HepG2 (cell line): ENCODE data around the gene NR1H3. TPM values are rescaled to one million over a fixed set of nuclear protein-coding genes. Genes with fewer than 3 reads are reported as not detected.

Experiments used
- ATAC-seq: fragments of 200-7000 bp; cut with Tn5 transposase; 3 replicates; pipeline ENCODE4 v1.9.1; 2020; ENCODE audit warnings: mild to moderate bottlenecking, moderate library complexity
- BruUV-seq: library from RNA; stranded (reverse); fragments of 400-500 nt; replicated peaks from 2 replicates; lab custom pipeline; 2021; lab: Mats Ljungman, UMichigan
- CTCF ChIA-PET: fragments of 300-600 bp; formaldehyde crosslinking; extraction: SDS; loops from one replicate; lab custom pipeline; 2021; ENCODE audit warnings: low total read pairs, inconsistent platforms, low intra/inter-chr PET ratio; lab: Yijun Ruan, JAX
- POLR2A ChIA-PET: fragments of 350-600 bp; sonication (Branson Sonifier 250); formaldehyde crosslinking; loops from one replicate; lab custom pipeline; 2020; ENCODE audit warnings: antibody characterized with exemption, inconsistent platforms; lab: Yijun Ruan, JAX
- DNase-seq: peaks from one replicate; pipeline ENCODE4 v3.0.0-alpha.2; 2015; ENCODE audit warnings: low spot score
- FAIRE-seq: peaks from 3 replicates; lab custom pipeline; 2011; peaks lifted over from hg19 to GRCh38; lab: Jason Lieb, UNC
- H2AFZ ChIP-seq: one replicate; pipeline ENCODE4 v1.6.1; 2011; ENCODE audit warnings: low read length, inconsistent platforms
- H3K27ac ChIP-seq: fragments of 300-600 bp; 3 replicates; pipeline ENCODE4 v1.8.0; 2011; ENCODE audit warnings: mixed run types, mild to moderate bottlenecking, mixed read lengths, low read length, inconsistent platforms; ENCODE audit not compliant: insufficient read depth; ENCODE audit errors: extremely low read length
- H3K27me3 ChIP-seq, 2 experiments: fragments of 200-600 bp in 1 of 2; 2 replicates in 1 of 2; 3 replicates in 1 of 2; pipeline versions ENCODE4 v1.6.0 to v1.8.0; 2011; ENCODE audit warnings: low read length in 2 of 2, mild to moderate bottlenecking in 2 of 2, moderate library complexity in 2 of 2, inconsistent platforms in 1 of 2; ENCODE audit not compliant: insufficient read depth in 2 of 2, control insufficient read depth in 1 of 2
- H3K36me3 ChIP-seq, 2 experiments: fragments of 200-600 bp in 1 of 2; replicated peaks in 1 of 2; 2 replicates in 1 of 2; 3 replicates in 1 of 2; pipeline versions ENCODE4 v1.5.1 to v1.8.0; 2011; ENCODE audit warnings: low read length in 2 of 2, inconsistent platforms in 1 of 2; ENCODE audit not compliant: insufficient read depth in 2 of 2, control insufficient read depth in 1 of 2
- H3K4me1 ChIP-seq: 2 replicates; pipeline ENCODE4 v1.5.1; 2012; ENCODE audit warnings: low read length, inconsistent platforms; ENCODE audit not compliant: insufficient read depth
- H3K4me2 ChIP-seq: 2 replicates; pipeline ENCODE4 v1.6.0; 2011; ENCODE audit warnings: low read depth, low read length, inconsistent platforms
- H3K4me3 ChIP-seq, 3 experiments: fragments of 200-600 bp in 1 of 3; sonication (generic), shearing (Covaris generic) in 1 of 3; replicated peaks in 1 of 3; 2 replicates each; pipeline ENCODE4 v1.5.1; 2011 to 2016; ENCODE audit warnings: low read length in 3 of 3, inconsistent platforms in 2 of 3, low read depth in 2 of 3, mild to moderate bottlenecking in 2 of 3, control low read depth in 1 of 3, mixed read lengths in 1 of 3; ENCODE audit not compliant: insufficient read depth in 1 of 3
- H3K79me2 ChIP-seq: one replicate; pipeline ENCODE4 v1.6.1; 2011; ENCODE audit warnings: low read length, inconsistent platforms; ENCODE audit not compliant: insufficient read depth
- H3K9ac ChIP-seq: 2 replicates; pipeline ENCODE4 v1.6.0; 2011; ENCODE audit warnings: mild to moderate bottlenecking, low read depth, low read length, inconsistent platforms; ENCODE audit not compliant: insufficient read depth
- H3K9me3 ChIP-seq: 2 replicates; pipeline ENCODE4 v1.5.1; 2012; ENCODE audit warnings: mild to moderate bottlenecking, low read length
- H4K20me1 ChIP-seq: 2 replicates; pipeline ENCODE4 v1.6.0; 2011; ENCODE audit warnings: inconsistent platforms, mild to moderate bottlenecking, low read length, moderate library complexity; ENCODE audit not compliant: insufficient read depth
- HNRNPLL ChIP-seq: fragments of 200-400 bp; formaldehyde crosslinking; IDR thresholded peaks from 2 replicates; pipeline ENCODE4 v1.6.1; 2017; ENCODE audit warnings: mild to moderate bottlenecking, low read depth, low read length; ENCODE audit not compliant: poor library complexity, severe bottlenecking
- POLR2A ChIP-seq, 2 experiments: IDR thresholded peaks; 2 replicates each; pipeline ENCODE4 v1.6.1; 2011; ENCODE audit warnings: low read depth in 2 of 2, low read length in 2 of 2, mild to moderate bottlenecking in 1 of 2, moderate library complexity in 1 of 2; ENCODE audit not compliant: insufficient read depth in 1 of 2
- SALL2 ChIP-seq: sonication (generic); formaldehyde crosslinking; IDR thresholded peaks from 2 replicates; pipeline ENCODE4 v1.8.1; 2023; ENCODE audit warnings: mild to moderate bottlenecking, missing genetic modification reagents, inconsistent platforms
- THYN1 ChIP-seq: sonication (generic); formaldehyde crosslinking; IDR thresholded peaks from 2 replicates; pipeline ENCODE4 v1.8.1; 2023; ENCODE audit warnings: low read depth, mild to moderate bottlenecking, moderate library complexity, missing genetic modification reagents, borderline replicate concordance
- ZNF337 ChIP-seq: sonication (generic); formaldehyde crosslinking; IDR thresholded peaks from 2 replicates; pipeline ENCODE4 v1.5.1; 2020; ENCODE audit warnings: missing genetic modification reagents, low read depth, mild to moderate bottlenecking, borderline replicate concordance
- ZNF672 ChIP-seq: sonication (generic); formaldehyde crosslinking; IDR thresholded peaks from 2 replicates; pipeline ENCODE4 v1.8.1; 2022; ENCODE audit warnings: missing genetic modification reagents
- ZNF724P ChIP-seq: sonication (generic); formaldehyde crosslinking; IDR thresholded peaks from 2 replicates; pipeline ENCODE4 v1.8.0; 2022; ENCODE audit warnings: missing genetic modification reagents, borderline replicate concordance
- ZNF747 ChIP-seq: sonication (generic); formaldehyde crosslinking; IDR thresholded peaks from 2 replicates; pipeline ENCODE4 v1.8.1; 2023; ENCODE audit warnings: missing genetic modification reagents, mild to moderate bottlenecking, borderline replicate concordance
- WGBS: methylation state at CpG from one replicate; pipeline ENCODE4 v1.1.6; 2017; ENCODE audit warnings: low lambda C conversion rate; 5-methylcytosine and 5-hydroxymethylcytosine counted together
- in situ Hi-C: cut with HindIII; loops from 2 replicates; pipeline ENCODE4 v1.10.0; 2017; ENCODE audit warnings: low pct_unique_long_range_greater_than_20kb; ENCODE audit not compliant: extremely low pct_ligation_motif_present
- intact Hi-C: fragments of 100-400 bp; cut with micrococcal nuclease; formaldehyde crosslinking; loops from one replicate; pipeline ENCODE4 v1.10.0; 2022; ENCODE audit not compliant: unreplicated experiment
- polyA plus RNA-seq, 8 experiments: library from polyadenylated mRNA; depleted of rRNA in 3 of 8; stranded (reverse) in 7 of 8; unstranded in 1 of 8; fragments of >200 nt; fragmentation: Illumina TruSeq in 4 of 8; extraction: Trizol in 4 of 8; gene quantifications; 2 replicates each; pipeline versions ENCODE4 v1.2.1 to v1.2.3, GENCODE V29; 2011 to 2016; ENCODE audit warnings: low read depth in 4 of 8, missing spikeins in 1 of 8, mixed read lengths in 1 of 8; ENCODE audit not compliant: insufficient read depth in 1 of 8
- total RNA-seq, 5 experiments: library from RNA; depleted of rRNA; stranded (reverse); fragments of >200 nt; fragmentation: Illumina TruSeq; extraction: Trizol; gene quantifications; 2 replicates each; pipeline ENCODE4 v1.2.3, GENCODE V29; 2016; ENCODE audit warnings: low read depth in 1 of 5
- TF ChIP-seq, protein P1 (sequence below): sonication (generic); formaldehyde crosslinking; IDR thresholded peaks from 2 replicates; pipeline ENCODE4 v1.4.0; 2020; ENCODE audit warnings: missing genetic modification reagents, borderline replicate concordance
- TF ChIP-seq, protein P2 (sequence below): sonication (generic); formaldehyde crosslinking; IDR thresholded peaks from 2 replicates; pipeline ENCODE4 v1.4.0; 2020; ENCODE audit warnings: missing genetic modification reagents, borderline replicate concordance
- TF ChIP-seq, protein P3 (sequence below): sonication (generic); formaldehyde crosslinking; IDR thresholded peaks from 2 replicates; pipeline ENCODE4 v1.4.0; 2020; ENCODE audit warnings: mild to moderate bottlenecking, missing genetic modification reagents, borderline replicate concordance
- TF ChIP-seq, protein P4 (sequence below): sonication (generic); formaldehyde crosslinking; IDR thresholded peaks from 2 replicates; pipeline ENCODE4 v1.9.0; 2021; ENCODE audit warnings: missing genetic modification reagents, borderline replicate concordance

NR1H3 gene
- total and polyA plus RNA-seq, 2 of the 13 experiments (the other 11 are each of a cell fraction or from before 2014, with no cell fraction given), result 41.8 to 102 TPM

DNA sequence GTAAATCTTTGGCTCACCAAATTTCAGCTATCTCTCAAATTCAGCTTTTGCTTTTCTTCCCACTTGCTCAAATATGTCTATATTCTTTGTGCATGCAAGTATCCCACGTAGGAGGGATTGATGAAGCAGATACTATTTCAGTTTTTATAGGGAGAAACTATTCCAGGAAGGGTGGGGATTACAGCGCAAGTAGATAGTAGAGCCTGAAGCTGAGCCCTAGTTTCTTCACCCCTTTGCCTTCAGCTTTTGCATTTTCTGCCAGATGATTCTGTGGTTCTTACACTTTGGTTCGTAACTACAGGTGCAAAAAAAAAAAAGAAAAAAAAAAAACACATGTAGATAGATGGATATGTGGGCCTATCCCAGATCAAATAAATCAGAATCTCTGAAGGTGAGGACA is 6.0 kb upstream of the NR1H3 start:
- in situ Hi-C loops (no loop called here), intact Hi-C loops (no loop called here)
- Histone ChIP-seq H3K4me1 (peaks cover 83% of the 10 kb centered on the region), H3K36me3 (peaks cover 0 to 4% of the 10 kb centered on the region in 2 experiments; a peak in 1 of 5 replicates), H3K4me2 (no peak overlapping the region), H3K9ac (no peak overlapping the region), H3K27me3 (no peaks in the 10 kb centered on the region; a peak in 1 of 5 replicates), H4K20me1 (no peaks in the 10 kb centered on the region), H2AFZ (no peak overlapping the region), H3K79me2 (peaks cover 47% of the 10 kb centered on the region), H3K9me3 (no peaks in the 10 kb centered on the region), H3K27ac (no peak overlapping the region), H3K4me3 (no peak overlapping the region)
- FAIRE-seq, result no peak
- no TSS peak for BruUV-seq
- POLR2A ChIA-PET, result interaction anchor here (4.4 kb wide), 1 partner anchor 67 kb away, joined by 54 read pairs; no protein-coding TSS in a partner anchor
- DNase-seq, result no peak
- no peak for ATAC-seq
- 93% methylated on average over 3 of the region's 3 CpGs for WGBS
- CTCF ChIA-PET, result no interaction called here
- TF ChIP-seq POLR2A (IDR thresholded peaks at IDR 0.05; ENCODE audit: insufficient read depth in 1 of 2, low read depth in 2 of 2, low read length in 2 of 2) (no peak), ZNF337 (CRISPR knock-in tag) (no peak), ZNF747 (CRISPR knock-in tag) (no peak), ZNF672 (CRISPR knock-in tag) (no peak), ZNF724P (CRISPR knock-in tag) (no peak), THYN1 (no peak), HNRNPLL (no peak), SALL2 (CRISPR knock-in tag) (no peak)
- TF ChIP-seq, protein P1, sequence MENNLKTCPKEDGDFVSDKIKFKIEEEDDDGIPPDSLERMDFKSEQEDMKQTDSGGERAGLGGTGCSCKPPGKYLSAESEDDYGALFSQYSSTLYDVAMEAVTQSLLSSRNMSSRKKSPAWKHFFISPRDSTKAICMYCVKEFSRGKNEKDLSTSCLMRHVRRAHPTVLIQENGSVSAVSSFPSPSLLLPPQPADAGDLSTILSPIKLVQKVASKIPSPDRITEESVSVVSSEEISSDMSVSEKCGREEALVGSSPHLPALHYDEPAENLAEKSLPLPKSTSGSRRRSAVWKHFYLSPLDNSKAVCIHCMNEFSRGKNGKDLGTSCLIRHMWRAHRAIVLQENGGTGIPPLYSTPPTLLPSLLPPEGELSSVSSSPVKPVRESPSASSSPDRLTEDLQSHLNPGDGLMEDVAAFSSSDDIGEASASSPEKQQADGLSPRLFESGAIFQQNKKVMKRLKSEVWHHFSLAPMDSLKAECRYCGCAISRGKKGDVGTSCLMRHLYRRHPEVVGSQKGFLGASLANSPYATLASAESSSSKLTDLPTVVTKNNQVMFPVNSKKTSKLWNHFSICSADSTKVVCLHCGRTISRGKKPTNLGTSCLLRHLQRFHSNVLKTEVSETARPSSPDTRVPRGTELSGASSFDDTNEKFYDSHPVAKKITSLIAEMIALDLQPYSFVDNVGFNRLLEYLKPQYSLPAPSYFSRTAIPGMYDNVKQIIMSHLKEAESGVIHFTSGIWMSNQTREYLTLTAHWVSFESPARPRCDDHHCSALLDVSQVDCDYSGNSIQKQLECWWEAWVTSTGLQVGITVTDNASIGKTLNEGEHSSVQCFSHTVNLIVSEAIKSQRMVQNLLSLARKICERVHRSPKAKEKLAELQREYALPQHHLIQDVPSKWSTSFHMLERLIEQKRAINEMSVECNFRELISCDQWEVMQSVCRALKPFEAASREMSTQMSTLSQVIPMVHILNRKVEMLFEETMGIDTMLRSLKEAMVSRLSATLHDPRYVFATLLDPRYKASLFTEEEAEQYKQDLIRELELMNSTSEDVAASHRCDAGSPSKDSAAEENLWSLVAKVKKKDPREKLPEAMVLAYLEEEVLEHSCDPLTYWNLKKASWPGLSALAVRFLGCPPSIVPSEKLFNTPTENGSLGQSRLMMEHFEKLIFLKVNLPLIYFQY (CRISPR knock-in tag), result no peak
- TF ChIP-seq, protein P2, sequence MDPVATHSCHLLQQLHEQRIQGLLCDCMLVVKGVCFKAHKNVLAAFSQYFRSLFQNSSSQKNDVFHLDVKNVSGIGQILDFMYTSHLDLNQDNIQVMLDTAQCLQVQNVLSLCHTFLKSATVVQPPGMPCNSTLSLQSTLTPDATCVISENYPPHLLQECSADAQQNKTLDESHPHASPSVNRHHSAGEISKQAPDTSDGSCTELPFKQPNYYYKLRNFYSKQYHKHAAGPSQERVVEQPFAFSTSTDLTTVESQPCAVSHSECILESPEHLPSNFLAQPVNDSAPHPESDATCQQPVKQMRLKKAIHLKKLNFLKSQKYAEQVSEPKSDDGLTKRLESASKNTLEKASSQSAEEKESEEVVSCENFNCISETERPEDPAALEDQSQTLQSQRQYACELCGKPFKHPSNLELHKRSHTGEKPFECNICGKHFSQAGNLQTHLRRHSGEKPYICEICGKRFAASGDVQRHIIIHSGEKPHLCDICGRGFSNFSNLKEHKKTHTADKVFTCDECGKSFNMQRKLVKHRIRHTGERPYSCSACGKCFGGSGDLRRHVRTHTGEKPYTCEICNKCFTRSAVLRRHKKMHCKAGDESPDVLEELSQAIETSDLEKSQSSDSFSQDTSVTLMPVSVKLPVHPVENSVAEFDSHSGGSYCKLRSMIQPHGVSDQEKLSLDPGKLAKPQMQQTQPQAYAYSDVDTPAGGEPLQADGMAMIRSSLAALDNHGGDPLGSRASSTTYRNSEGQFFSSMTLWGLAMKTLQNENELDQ (CRISPR knock-in tag), result no peak
- TF ChIP-seq, protein P3, sequence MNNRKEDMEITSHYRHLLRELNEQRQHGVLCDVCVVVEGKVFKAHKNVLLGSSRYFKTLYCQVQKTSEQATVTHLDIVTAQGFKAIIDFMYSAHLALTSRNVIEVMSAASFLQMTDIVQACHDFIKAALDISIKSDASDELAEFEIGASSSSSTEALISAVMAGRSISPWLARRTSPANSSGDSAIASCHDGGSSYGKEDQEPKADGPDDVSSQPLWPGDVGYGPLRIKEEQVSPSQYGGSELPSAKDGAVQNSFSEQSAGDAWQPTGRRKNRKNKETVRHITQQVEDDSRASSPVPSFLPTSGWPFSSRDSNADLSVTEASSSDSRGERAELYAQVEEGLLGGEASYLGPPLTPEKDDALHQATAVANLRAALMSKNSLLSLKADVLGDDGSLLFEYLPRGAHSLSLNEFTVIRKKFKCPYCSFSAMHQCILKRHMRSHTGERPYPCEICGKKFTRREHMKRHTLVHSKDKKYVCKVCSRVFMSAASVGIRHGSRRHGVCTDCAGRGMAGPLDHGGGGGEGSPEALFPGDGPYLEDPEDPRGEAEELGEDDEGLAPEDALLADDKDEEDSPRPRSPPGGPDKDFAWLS (CRISPR knock-in tag), result no peak
- TF ChIP-seq, protein P4, sequence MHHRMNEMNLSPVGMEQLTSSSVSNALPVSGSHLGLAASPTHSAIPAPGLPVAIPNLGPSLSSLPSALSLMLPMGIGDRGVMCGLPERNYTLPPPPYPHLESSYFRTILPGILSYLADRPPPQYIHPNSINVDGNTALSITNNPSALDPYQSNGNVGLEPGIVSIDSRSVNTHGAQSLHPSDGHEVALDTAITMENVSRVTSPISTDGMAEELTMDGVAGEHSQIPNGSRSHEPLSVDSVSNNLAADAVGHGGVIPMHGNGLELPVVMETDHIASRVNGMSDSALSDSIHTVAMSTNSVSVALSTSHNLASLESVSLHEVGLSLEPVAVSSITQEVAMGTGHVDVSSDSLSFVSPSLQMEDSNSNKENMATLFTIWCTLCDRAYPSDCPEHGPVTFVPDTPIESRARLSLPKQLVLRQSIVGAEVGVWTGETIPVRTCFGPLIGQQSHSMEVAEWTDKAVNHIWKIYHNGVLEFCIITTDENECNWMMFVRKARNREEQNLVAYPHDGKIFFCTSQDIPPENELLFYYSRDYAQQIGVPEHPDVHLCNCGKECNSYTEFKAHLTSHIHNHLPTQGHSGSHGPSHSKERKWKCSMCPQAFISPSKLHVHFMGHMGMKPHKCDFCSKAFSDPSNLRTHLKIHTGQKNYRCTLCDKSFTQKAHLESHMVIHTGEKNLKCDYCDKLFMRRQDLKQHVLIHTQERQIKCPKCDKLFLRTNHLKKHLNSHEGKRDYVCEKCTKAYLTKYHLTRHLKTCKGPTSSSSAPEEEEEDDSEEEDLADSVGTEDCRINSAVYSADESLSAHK (CRISPR knock-in tag), result no peak
